IMR-90 (cell line): ENCODE data around the gene GABRR3. TPM values are rescaled to one million over a fixed set of nuclear protein-coding genes. Genes with fewer than 3 reads are reported as not detected.

Experiments used
- ATAC-seq: fragments of 200-7000 bp; cut with Tn5 transposase; 2 replicates; pipeline ENCODE4 v1.9.1; 2020; ENCODE audit warnings: low read depth, mild to moderate bottlenecking, moderate library complexity
- BruUV-seq: library from RNA; stranded (reverse); fragments of 400-500 nt; replicated peaks from 2 replicates; lab custom pipeline; 2021; lab: Mats Ljungman, UMichigan
- CTCF ChIA-PET: fragments of 300-600 bp; formaldehyde crosslinking; extraction: SDS; loops from one replicate; lab custom pipeline; 2021; ENCODE audit warnings: antibody characterized with exemption; lab: Yijun Ruan, JAX
- POLR2A ChIA-PET: fragments of 300-600 bp; sonication (Branson Sonifier 250); formaldehyde crosslinking; loops from one replicate; lab custom pipeline; 2022; ENCODE audit warnings: antibody characterized with exemption; ENCODE audit not compliant: unreplicated experiment; lab: Charles Lee
- DNase-seq: peaks from one replicate; pipeline ENCODE4 v3.0.0; 2013
- H2AFZ ChIP-seq: replicated peaks from 2 replicates; pipeline ENCODE3; 2013; ENCODE audit warnings: low read length, mild to moderate bottlenecking; ENCODE audit not compliant: poor library complexity
- H2AK5ac ChIP-seq: 2 replicates; pipeline ENCODE4 v1.6.1; 2013; ENCODE audit warnings: low read depth, low read length, inconsistent platforms
- H2AK9ac ChIP-seq: replicated peaks from 2 replicates; pipeline ENCODE3; 2013; ENCODE audit warnings: mild to moderate bottlenecking, low read depth, low read length, moderate library complexity; ENCODE audit not compliant: poor library complexity
- H2BK120ac ChIP-seq: 2 replicates; pipeline ENCODE4 v1.6.1; 2013; ENCODE audit warnings: low read depth, low read length, inconsistent platforms
- H2BK15ac ChIP-seq: 3 replicates; pipeline ENCODE4 v1.6.1; 2013; ENCODE audit warnings: low read depth, low read length, inconsistent platforms
- H2BK20ac ChIP-seq: 2 replicates; pipeline ENCODE4 v1.6.1; 2013; ENCODE audit warnings: low read depth, mild to moderate bottlenecking, inconsistent platforms, low read length, moderate library complexity
- H2BK5ac ChIP-seq: 2 replicates; pipeline ENCODE4 v1.6.1; 2013; ENCODE audit warnings: mild to moderate bottlenecking, low read depth, low read length, inconsistent platforms; ENCODE audit not compliant: poor library complexity, severe bottlenecking
- H3K14ac ChIP-seq: replicated peaks from 2 replicates; pipeline ENCODE4 v1.6.1; 2013; ENCODE audit warnings: low read depth, low read length, inconsistent platforms
- H3K18ac ChIP-seq: 2 replicates; pipeline ENCODE4 v1.6.1; 2013; ENCODE audit warnings: low read depth, low read length, control low read depth
- H3K23ac ChIP-seq: 2 replicates; pipeline ENCODE4 v1.6.1; 2013; ENCODE audit warnings: low read depth, low read length, inconsistent platforms
- H3K27ac ChIP-seq: 2 replicates; pipeline ENCODE4 v1.5.1; 2013; ENCODE audit warnings: mild to moderate bottlenecking, control low read depth, low read length; ENCODE audit not compliant: insufficient read depth
- H3K27me3 ChIP-seq: 2 replicates; pipeline ENCODE4 v1.6.1; 2013; ENCODE audit warnings: low read length; ENCODE audit not compliant: control insufficient read depth, insufficient read depth
- H3K36me3 ChIP-seq: 2 replicates; pipeline ENCODE4 v1.6.1; 2013; ENCODE audit warnings: low read length, mixed read lengths; ENCODE audit not compliant: control insufficient read depth, insufficient read depth
- H3K4ac ChIP-seq: 2 replicates; pipeline ENCODE4 v1.6.1; 2013; ENCODE audit warnings: low read depth, low read length, inconsistent platforms
- H3K4me1 ChIP-seq: 2 replicates; pipeline ENCODE4 v1.6.1; 2013; ENCODE audit warnings: low read length, mixed read lengths; ENCODE audit not compliant: control insufficient read depth, insufficient read depth
- H3K4me2 ChIP-seq: 2 replicates; pipeline ENCODE4 v1.6.1; 2013; ENCODE audit warnings: low read depth, mild to moderate bottlenecking, control low read depth, low read length, moderate library complexity
- H3K4me3 ChIP-seq: 2 replicates; pipeline ENCODE4 v1.5.1; 2013; ENCODE audit warnings: low read depth, mild to moderate bottlenecking, control low read depth, low read length, moderate library complexity; ENCODE audit not compliant: insufficient read depth
- H3K56ac ChIP-seq: 2 replicates; pipeline ENCODE4 v1.6.1; 2013; ENCODE audit warnings: low read length, inconsistent platforms; ENCODE audit not compliant: insufficient read depth; ENCODE audit errors: extremely low read depth
- H3K79me1 ChIP-seq, 2 experiments: 2 replicates each; pipeline ENCODE4 v1.6.1; 2013; ENCODE audit warnings: low read length in 2 of 2, inconsistent platforms in 1 of 2, low read depth in 1 of 2
- H3K9ac ChIP-seq: 2 replicates; pipeline ENCODE4 v1.6.1; 2013; ENCODE audit warnings: low read depth, low read length, control low read depth
- H3K9me1 ChIP-seq: 2 replicates; pipeline ENCODE4 v1.6.1; 2013; ENCODE audit warnings: low read length, inconsistent platforms; ENCODE audit not compliant: insufficient read depth
- H3K9me3 ChIP-seq: 2 replicates; pipeline ENCODE4 v1.6.1; 2013; ENCODE audit warnings: low read length; ENCODE audit not compliant: control insufficient read depth, insufficient read depth
- H4K20me1 ChIP-seq: 2 replicates; pipeline ENCODE4 v1.6.1; 2013; ENCODE audit warnings: low read length, inconsistent platforms; ENCODE audit not compliant: insufficient read depth
- H4K5ac ChIP-seq: 2 replicates; pipeline ENCODE4 v1.6.1; 2013; ENCODE audit warnings: mild to moderate bottlenecking, low read depth, low read length, control low read depth
- H4K8ac ChIP-seq, 2 experiments: 2 replicates each; pipeline ENCODE4 v1.6.1; 2013; ENCODE audit warnings: low read depth in 2 of 2, low read length in 2 of 2, control low read depth in 1 of 2, inconsistent platforms in 1 of 2
- H4K91ac ChIP-seq: 2 replicates; pipeline ENCODE4 v1.6.1; 2013; ENCODE audit warnings: low read depth, low read length, inconsistent platforms; ENCODE audit not compliant: insufficient read depth
- BHLHE40 ChIP-seq: fragments of 150-350 bp; IDR thresholded peaks from 2 replicates; pipeline ENCODE4 v1.6.1; 2016; ENCODE audit warnings: mild to moderate bottlenecking, low read depth, low read length
- CEBPB ChIP-seq: IDR thresholded peaks from 2 replicates; pipeline ENCODE4 v1.6.1; 2012; ENCODE audit warnings: low read depth, low read length, improper control_type of control experiment
- CHD1 ChIP-seq: IDR thresholded peaks from 2 replicates; pipeline ENCODE4 v1.6.1; 2012; ENCODE audit warnings: low read depth, low read length, improper control_type of control experiment
- CTCF ChIP-seq: conservative IDR thresholded peaks from 2 replicates; pipeline ENCODE4 v1.5.1; 2012; ENCODE audit warnings: mild to moderate bottlenecking, low read depth, low read length, improper control_type of control experiment
- ELK1 ChIP-seq: fragments of 150-350 bp; IDR thresholded peaks from 2 replicates; pipeline ENCODE4 v1.6.1; 2016; ENCODE audit warnings: low read depth, mild to moderate bottlenecking, low read length, moderate library complexity, borderline replicate concordance
- FOS ChIP-seq: fragments of 150-350 bp; IDR thresholded peaks from 2 replicates; pipeline ENCODE4 v1.6.1; 2016; ENCODE audit warnings: low read depth, low read length
- MAFK ChIP-seq: IDR thresholded peaks from 2 replicates; pipeline ENCODE4 v1.6.1; 2012; ENCODE audit warnings: low read depth, low read length, improper control_type of control experiment
- MAZ ChIP-seq: IDR thresholded peaks from 2 replicates; pipeline ENCODE4 v1.6.1; 2012; ENCODE audit warnings: low read depth, mild to moderate bottlenecking, low read length, improper control_type of control experiment, moderate library complexity, borderline replicate concordance
- MXI1 ChIP-seq: IDR thresholded peaks from 2 replicates; pipeline ENCODE4 v1.6.1; 2012; ENCODE audit warnings: low read depth, mild to moderate bottlenecking, low read length, moderate library complexity, borderline replicate concordance
- NFE2L2 ChIP-seq: fragments of 150-350 bp; IDR thresholded peaks from 2 replicates; pipeline ENCODE4 v1.6.1; 2016; ENCODE audit warnings: low read depth, mild to moderate bottlenecking, low read length
- POLR2A ChIP-seq: IDR thresholded peaks from 2 replicates; pipeline ENCODE4 v1.6.1; 2012; ENCODE audit warnings: mild to moderate bottlenecking, low read depth, low read length
- RAD21 ChIP-seq: IDR thresholded peaks from 2 replicates; pipeline ENCODE4 v1.6.1; 2012; ENCODE audit warnings: low read length, improper control_type of control experiment
- RCOR1 ChIP-seq: IDR thresholded peaks from 2 replicates; pipeline ENCODE4 v1.6.1; 2012; ENCODE audit warnings: mild to moderate bottlenecking, low read length, improper control_type of control experiment; ENCODE audit not compliant: insufficient replicate concordance
- RFX5 ChIP-seq: IDR thresholded peaks from 2 replicates; pipeline ENCODE4 v1.8.0; 2012; ENCODE audit warnings: low read depth, mild to moderate bottlenecking, low read length, moderate library complexity
- SMC3 ChIP-seq: fragments of 150-350 bp; IDR thresholded peaks from 2 replicates; pipeline ENCODE4 v1.6.1; 2016; ENCODE audit warnings: low read depth, mild to moderate bottlenecking, antibody characterized with exemption, low read length, moderate library complexity
- USF2 ChIP-seq: fragments of 150-350 bp; IDR thresholded peaks from 2 replicates; pipeline ENCODE4 v1.6.1; 2017; ENCODE audit warnings: mild to moderate bottlenecking, antibody characterized with exemption, low read length, low read depth
- WGBS, 2 experiments: methylation state at CpG; one replicate each; pipeline versions ENCODE4 v1.1.5 to v1.1.7; 2013; ENCODE audit warnings: missing lambda C conversion rate in 2 of 2; ENCODE audit not compliant: insufficient read length in 1 of 2; ENCODE audit errors: extremely low coverage in 2 of 2; 5-methylcytosine and 5-hydroxymethylcytosine counted together
- dilution Hi-C: fragments of 300-500 bp; cut with HindIII; formaldehyde crosslinking; loops from one replicate; pipeline ENCODE4 v1.14.3; 2018; ENCODE audit warnings: low sequenced_read_pairs; ENCODE audit not compliant: unreplicated experiment
- in situ Hi-C: fragments of 300-500 bp; cut with MboI; formaldehyde crosslinking; loops from 3 replicates; pipeline ENCODE4 v1.14.3; 2019; ENCODE audit warnings: low sequenced_read_pairs, inconsistent platforms, mixed read lengths
- intact Hi-C: fragments of 100-400 bp; cut with micrococcal nuclease; formaldehyde crosslinking; loops from 2 replicates; pipeline ENCODE4 v1.10.0; 2022
- polyA plus RNA-seq, 3 experiments: library from polyadenylated mRNA; depleted of rRNA; stranded (reverse); fragments of >200 nt; gene quantifications; 2 replicates each; pipeline ENCODE4 v1.2.3, GENCODE V29; 2012; ENCODE audit warnings: low replicate concordance in 1 of 3
- total RNA-seq: library from RNA; depleted of rRNA; stranded (reverse); fragments of >200 nt; gene quantifications from 2 replicates; pipeline ENCODE4 v1.2.3, GENCODE V29; 2012

GABRR3 gene
- total and polyA plus RNA-seq, 2 of the 4 experiments (the other 2 are of a cell fraction) = not detected

GRCh38 chr3:97959872-97960271, 75.2 kb downstream of the GABRR3 start:
- no peak for TF ChIP-seq CEBPB
- no peak for TF ChIP-seq CTCF
- TF ChIP-seq RFX5 = no peak
- no peak for TF ChIP-seq RCOR1
- no peak for TF ChIP-seq POLR2A
- no peak for TF ChIP-seq NFE2L2
- TF ChIP-seq ELK1 = no peak
- no peak for TF ChIP-seq CHD1
- no peak for TF ChIP-seq SMC3
- TF ChIP-seq MAFK = no peak
- TF ChIP-seq MXI1 = no peak
- no peak for TF ChIP-seq MAZ
- no peak for TF ChIP-seq FOS
- no peak for TF ChIP-seq RAD21
- TF ChIP-seq USF2 = no peak
- no peak for TF ChIP-seq BHLHE40
- H2BK5ac ChIP-seq = no peak overlapping the region
- H4K91ac ChIP-seq = no peak overlapping the region
- no TSS peak for BruUV-seq
- H2BK15ac ChIP-seq = no peak overlapping the region
- ATAC-seq = no peak
- no peak overlapping the region for H3K18ac ChIP-seq
- peaks cover 9% of the 10 kb centered on the region for H3K36me3 ChIP-seq
- CTCF ChIA-PET = no interaction called here
- WGBS, 2 experiments = no CpG with 5 or more reads among the region's 5 CpGs
- H3K9me3 ChIP-seq = no peaks in the 10 kb centered on the region
- POLR2A ChIA-PET = no interaction called here
- intact Hi-C loops (no loop called here), dilution Hi-C loops (no loop called here), in situ Hi-C loops (no loop called here)
- no peaks in the 10 kb centered on the region for H4K20me1 ChIP-seq
- no peak overlapping the region for H2BK20ac ChIP-seq
- H3K4me2 ChIP-seq = no peak overlapping the region
- no peak overlapping the region for H2AFZ ChIP-seq
- no peak overlapping the region for H3K56ac ChIP-seq
- no peak overlapping the region for H3K23ac ChIP-seq
- H4K5ac ChIP-seq = no peak overlapping the region
- H3K9me1 ChIP-seq = peaks cover 9% of the 10 kb centered on the region; the same call in 1 of the 2 replicates
- no peak overlapping the region for H3K9ac ChIP-seq
- peaks cover 9% of the 10 kb centered on the region for H3K4me1 ChIP-seq
- no peak for DNase-seq
- no peak overlapping the region for H2AK9ac ChIP-seq
- H3K4ac ChIP-seq = no peak overlapping the region
- H2BK120ac ChIP-seq = no peak overlapping the region
- H2AK5ac ChIP-seq = no peak overlapping the region; the same call in 1 of the 2 replicates
- no peak overlapping the region for H3K27ac ChIP-seq
- no peaks in the 10 kb centered on the region for H3K27me3 ChIP-seq
- H3K79me1 ChIP-seq = peaks cover 2 to 17% of the 10 kb centered on the region in 2 experiments; a peak in 2 of 4 replicates
- H3K4me3 ChIP-seq = no peak overlapping the region
- H3K14ac ChIP-seq = no peak overlapping the region
- H4K8ac ChIP-seq = no peak overlapping the region
